DND-41 (cell line): ENCODE measurements around the gene GLB1L3.

Experiments
- CTCF ChIP-seq: IDR thresholded peaks from 2 replicates; pipeline ENCODE4 v1.5.1; 2012; ENCODE audit warnings: borderline replicate concordance, low read length, moderate library complexity, mild to moderate bottlenecking; ENCODE audit not compliant: poor library complexity, severe bottlenecking; ENCODE audit errors: extremely low read depth
- EZH2 ChIP-seq: IDR thresholded peaks from 3 replicates; pipeline ENCODE4 v1.6.1; 2012; ENCODE audit warnings: borderline replicate concordance, low read depth, mild to moderate bottlenecking, moderate library complexity, low read length, inconsistent platforms; ENCODE audit not compliant: severe bottlenecking

- TF ChIP-seq CTCF (no peak), EZH2 (no peak)
These were observed 56.6 kb downstream of the GLB1L3 start for GRCh38 chr11:134332782-134333181.
